Cerebellar cortex (tissue), 1 donor: ENCODE data around the gene WNT6.

Source experiments
- DNase-seq: peaks from one replicate; pipeline ENCODE4 v3.0.0-alpha.2; 2015; ENCODE audit warnings: low spot score

The WNT6 gene

DNA sequence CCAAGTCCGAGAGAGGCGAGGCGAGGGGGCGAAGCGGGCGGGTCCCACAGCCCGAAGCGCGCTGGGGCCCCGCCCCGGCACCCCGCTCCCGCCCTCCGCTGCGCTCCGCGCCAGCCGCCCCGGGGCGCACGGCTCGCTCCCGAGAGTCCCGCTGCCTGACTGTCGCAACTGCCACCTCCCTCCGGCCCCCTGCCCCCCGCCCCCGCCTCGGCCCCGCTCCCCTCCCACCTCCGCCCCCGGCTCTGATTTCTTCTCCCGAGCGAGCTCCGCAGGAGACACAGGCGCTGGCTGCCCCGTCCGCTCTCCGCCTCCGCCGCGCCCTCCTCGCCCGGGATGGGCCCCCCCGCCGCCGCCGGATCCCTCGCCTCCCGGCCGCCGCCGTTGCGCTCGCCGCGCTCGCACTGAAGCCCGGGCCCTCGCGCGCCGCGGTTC lies at the start of gene WNT6:
TSS of gene WNT6 (plus strand) at position 250 of the 432 bp plus-strand sequence. CDS start 233 bp downstream, outside the sequence.
- DNase-seq = no peak

DNA sequence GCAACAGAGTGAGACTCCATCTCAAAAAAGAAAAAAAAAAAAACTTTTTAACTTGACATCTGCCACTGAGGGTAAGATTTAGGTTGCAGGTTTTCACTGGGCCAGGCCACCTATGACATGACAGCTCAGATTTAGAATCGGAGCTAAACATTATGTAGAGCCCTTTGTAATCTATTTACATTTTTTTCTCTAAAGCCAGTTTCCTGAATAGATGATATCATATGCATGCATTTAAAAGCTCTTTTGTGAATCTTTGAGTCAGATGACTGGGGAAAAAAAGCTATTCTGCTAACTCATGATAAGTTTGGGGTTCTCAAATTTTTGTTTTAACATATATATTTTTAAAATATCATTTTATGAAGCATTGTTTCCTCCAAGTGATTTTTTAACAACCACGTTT lies 49.3 kb upstream of the WNT6 start:
- no peak for DNase-seq

DNA sequence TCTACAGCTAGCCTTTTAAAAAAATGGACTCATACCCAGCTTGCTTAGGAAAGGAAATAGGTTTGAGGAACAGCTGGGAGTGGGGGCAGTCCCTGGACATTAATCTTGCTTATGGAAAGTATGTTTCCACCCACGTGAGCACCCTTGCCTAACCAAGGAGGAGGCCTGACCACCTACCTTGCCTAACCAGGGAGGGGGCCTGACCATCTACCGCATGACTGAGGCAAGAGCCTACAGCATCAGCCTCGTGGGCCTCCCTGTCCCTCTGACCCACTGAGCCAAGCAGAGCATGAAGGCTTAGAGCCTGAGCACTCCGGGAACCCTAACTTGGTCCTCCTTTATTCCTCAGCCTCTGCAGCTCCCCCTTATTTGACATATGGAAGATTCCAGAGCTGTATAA lies 48.2 kb upstream of the WNT6 start:
- no peak for DNase-seq

DNA sequence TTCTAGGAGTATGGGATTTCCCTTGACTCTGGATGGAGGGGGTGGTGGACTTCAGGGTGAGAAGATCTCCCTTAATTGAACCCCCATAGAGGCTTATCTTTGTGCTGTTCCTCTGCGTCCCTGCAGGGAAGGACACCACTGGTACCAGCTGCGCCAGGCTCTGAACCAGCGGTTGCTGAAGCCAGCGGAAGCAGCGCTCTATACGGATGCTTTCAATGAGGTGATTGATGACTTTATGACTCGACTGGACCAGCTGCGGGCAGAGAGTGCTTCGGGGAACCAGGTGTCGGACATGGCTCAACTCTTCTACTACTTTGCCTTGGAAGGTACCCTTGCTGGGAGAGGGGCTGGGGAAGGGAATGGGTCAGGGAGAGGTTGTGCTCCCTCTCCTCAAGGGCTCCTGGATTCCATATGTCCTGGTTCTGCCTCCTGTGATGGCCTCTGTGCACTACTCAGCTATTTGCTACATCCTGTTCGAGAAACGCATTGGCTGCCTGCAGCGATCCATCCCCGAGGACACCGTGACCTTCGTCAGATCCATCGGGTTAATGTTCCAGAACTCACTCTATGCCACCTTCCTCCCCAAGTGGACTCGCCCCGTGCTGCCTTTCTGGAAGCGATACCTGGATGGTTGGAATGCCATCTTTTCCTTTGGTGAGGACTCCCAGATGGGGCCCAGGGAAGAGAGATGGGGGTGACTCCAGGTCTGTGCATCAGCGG lies 47.3 kb upstream of the WNT6 start:
- DNase-seq = no peak

DNA sequence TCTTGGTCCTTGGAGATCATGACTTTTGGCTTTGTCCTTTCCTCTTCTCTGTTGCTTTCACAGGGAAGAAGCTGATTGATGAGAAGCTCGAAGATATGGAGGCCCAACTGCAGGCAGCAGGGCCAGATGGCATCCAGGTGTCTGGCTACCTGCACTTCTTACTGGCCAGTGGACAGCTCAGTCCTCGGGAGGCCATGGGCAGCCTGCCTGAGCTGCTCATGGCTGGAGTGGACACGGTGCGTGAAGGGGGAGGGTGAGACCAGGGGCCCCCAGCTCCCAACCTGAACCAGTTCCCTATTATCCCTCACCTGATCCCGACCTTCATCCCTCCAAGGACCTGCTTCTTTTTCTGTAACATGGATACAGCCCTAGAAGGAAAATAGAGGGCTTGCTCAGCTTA lies 46.7 kb upstream of the WNT6 start:
- DNase-seq = no peak

DNA sequence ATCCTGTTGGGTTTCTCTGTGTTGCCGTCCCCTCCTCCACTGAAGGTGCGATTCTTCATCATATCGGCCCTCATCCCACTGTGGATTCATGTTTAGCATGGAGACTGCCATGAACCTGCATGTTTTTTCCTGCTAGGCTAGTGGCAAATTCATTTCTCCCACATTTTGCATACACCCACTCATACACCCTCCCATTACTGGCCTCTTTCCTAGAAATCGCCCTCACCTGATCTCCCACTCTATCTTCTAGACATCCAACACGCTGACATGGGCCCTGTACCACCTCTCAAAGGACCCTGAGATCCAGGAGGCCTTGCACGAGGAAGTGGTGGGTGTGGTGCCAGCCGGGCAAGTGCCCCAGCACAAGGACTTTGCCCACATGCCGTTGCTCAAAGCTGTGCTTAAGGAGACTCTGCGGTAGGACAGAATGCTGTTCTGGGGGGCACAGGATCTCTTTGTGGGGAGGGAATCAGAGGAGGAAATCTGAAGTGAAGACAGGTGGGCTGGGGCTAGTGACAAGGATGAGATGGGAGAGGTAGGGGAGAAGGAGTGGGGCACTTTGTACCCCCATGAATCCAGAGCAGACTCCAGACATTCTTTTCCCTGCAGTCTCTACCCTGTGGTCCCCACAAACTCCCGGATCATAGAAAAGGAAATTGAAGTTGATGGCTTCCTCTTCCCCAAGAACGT lies 45.7 kb upstream of the WNT6 start:
- DNase-seq = no peak

DNA sequence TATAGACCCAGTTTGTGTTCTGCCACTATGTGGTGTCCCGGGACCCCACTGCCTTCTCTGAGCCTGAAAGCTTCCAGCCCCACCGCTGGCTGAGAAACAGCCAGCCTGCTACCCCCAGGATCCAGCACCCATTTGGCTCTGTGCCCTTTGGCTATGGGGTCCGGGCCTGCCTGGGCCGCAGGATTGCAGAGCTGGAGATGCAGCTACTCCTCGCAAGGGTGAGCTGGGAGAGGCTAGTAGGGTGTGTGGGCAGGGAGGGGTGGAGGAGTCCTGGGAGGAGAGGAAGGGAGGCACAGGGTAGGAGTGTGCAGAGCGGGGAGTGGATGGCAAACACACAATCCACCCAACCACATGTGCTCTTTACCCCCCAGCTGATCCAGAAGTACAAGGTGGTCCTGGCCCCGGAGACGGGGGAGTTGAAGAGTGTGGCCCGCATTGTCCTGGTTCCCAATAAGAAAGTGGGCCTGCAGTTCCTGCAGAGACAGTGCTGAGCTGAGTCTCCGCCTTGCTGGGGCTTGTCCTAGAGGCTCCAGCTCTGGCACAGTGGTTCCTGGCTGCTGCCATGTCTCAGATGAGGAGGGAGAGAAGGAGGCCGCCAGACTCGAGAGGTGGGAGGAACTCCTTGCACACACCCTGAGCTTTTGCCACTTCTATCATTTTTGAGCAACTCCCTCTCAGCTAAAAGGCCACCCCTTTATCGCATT lies 44.9 kb upstream of the WNT6 start:
- no peak for DNase-seq

DNA sequence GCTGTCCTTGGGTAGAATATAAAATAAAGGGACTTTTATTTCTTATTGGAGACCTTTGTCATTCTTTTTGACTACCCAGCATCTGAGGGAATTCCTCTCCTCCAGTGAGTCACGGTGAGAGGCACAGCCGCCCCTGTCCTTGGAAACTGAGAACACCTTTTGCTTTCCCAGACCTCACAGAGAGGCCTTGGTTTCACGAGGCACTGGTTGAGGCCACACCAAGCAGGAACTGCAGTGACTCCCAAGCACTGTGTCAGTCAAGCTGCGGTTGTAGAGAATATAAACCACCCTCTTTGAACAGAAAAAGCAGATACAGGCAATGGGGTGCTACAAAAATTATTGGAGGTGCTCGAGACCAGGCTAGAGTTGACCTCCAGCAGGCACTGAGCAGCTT lies 44.4 kb upstream of the WNT6 start:
- DNase-seq = no peak

DNA sequence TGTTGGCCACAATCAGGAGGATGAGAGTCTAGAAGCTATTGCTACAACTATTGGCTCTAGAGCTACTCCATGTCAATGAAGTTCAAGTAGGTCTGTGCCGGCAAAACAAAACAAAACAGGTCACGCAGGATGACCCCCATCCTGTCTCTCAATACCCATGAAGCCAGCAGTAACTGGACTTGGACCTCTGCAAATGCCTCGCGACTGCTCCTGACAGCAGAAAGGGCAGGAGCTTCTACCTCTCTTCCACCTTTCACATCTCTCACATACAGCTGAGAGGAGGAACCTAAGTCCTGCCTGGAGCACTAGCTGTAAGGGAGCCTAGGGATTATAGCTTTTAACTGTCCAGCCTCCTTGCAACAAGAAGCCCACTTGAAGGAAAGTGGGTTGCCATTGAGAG lies 44.0 kb upstream of the WNT6 start:
- DNase-seq = no peak

DNA sequence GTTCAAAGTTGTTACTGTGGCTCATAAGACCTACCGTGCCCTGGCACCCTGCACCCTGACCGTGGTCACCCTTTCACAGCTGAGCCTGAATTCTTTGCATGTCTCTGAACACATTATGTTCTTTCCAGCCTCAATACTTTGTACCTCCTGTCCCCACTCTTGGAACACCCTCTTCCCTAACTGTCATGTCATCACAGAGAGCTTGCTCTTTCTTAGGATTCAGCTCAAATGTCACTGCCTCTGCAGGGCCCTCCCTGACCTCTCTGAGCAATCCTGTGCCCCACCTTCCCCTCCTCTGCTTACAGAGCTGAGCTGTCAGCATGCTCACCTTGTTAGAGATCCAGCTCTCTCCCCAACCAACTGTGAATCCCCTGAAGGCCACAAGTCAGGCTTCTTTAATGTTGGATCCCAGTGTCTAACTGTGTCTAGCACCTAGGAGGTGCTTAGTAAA lies 43.0 kb upstream of the WNT6 start:
- no peak for DNase-seq

DNA sequence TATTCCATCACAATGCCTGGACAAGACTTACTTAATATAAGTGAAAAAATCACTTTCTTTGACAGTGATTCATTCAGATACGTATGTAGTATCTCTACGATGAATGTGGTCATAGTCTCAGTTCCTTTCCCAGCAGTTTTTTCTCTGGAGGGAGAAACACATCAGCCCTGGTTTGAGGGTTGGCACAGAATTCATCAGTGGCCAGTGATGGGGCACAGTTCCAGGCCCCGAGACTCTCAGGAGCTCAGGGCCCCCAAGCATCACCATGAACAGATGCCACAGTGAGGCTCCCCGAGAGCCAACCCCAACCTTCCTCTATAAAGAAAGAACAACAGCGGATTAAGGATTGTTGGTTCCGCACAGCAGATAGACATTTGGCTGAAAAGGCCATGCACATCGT lies 40.5 kb upstream of the WNT6 start:
- no peak for DNase-seq

DNA sequence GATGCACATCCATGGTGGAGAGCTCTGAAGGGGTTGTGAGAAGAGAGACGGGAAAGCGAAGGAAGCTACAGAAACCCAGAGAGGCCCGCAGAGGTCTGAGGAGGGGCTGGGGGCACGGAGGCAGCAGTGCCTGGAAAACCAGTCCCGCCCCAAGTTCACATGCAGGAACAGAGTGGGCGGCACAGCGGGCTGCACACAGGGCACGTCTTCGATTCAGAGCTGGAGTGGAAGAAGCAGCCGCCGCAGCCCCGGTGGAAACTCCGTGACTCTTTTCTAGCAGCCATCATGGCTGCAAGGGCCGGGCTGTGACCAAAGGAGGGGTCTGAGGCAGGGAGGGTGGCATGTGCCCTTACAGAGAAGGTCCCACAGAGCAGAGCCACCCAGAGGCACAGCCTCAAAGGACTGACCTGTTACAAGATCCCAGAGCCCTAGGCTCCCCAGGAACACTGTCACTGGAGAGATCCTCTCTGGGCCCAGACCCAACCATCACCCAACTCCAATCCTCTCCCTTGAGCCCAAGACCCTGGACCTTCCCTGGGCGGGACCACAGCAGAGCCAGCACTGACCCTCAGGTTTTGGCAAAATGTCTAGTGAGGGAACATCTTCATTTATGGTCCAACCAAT lies 38.7 kb upstream of the WNT6 start:
- no peak for DNase-seq

DNA sequence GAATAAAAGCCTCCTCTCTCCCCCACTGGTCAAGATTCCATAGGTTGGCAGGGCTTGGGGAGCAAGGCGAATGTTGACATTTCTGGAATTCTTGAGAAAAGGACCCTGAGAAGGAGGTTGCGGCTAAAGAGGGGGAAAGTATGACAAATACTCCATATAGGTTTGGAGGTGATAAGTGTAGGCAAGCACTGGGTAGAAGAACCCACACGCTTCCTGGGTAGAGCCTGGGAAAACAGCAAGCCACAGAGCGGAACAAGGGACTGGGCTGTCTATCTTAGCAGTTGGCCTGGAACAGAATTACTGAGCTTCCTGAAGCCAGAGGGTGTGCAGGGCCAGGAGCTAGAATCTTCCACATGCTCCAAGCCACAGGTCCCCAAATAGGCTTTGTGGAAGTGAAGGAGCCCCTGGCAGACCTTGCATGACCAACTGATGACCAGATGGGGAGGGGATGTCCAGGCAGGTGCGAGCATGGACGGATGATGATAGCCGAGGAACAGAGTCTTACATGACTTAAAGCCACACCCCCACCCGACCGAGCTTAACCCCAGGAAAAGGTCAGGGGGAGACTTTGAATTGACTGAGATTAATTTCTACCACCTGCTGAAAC lies 37.9 kb upstream of the WNT6 start:
- DNase-seq = no peak

DNA sequence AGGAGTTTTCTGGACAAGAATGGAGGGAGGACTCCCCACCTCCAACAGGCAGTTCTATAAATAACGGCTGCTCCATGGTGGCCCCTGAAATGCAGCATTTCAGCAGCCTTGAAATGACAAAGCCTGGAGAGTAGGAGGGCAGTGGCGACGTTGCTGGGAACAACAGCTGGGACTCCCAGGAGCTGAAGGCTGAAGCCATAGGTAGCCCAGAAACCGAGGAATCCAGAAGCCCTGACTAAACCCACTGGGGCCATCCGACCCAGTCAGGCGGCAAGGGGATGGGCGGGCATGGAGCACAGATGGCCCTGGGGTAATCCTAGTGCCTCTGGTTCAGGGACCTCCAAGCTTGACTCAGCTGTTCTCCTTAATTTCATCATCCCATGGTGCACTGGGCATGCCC lies 37.0 kb upstream of the WNT6 start:
- no peak for DNase-seq

DNA sequence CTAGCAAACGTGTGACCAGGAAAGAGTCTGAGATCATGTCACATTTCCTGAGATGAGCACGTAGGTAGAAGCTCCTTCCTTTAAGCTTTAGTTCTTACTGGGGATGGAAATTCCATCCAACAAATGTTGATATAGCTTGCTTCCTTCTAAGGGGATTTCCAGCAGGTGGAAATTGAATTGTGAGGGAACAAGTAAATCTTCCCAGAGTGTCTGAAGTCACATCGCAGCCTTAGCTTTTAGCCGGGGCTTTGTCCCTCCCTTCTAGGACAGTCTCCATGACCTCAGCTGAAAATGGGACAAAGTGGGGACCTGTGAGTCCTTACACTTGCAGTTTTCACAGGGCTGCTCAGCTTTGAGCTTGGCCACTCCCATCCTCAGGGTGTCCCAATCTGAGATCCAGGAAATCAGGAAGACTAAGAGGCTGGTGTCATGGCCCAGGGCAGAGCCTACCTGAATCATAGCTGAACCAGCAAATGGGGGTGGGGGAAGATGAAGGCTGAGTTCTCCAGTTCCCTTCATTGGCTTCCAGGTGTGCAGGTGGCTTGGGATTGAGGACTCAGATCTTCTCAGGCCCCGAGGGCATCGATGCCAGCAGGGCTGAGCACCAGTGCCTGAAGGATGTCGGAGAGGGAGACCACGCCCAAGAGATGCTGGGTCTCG lies 36.3 kb upstream of the WNT6 start:
- DNase-seq = no peak

DNA sequence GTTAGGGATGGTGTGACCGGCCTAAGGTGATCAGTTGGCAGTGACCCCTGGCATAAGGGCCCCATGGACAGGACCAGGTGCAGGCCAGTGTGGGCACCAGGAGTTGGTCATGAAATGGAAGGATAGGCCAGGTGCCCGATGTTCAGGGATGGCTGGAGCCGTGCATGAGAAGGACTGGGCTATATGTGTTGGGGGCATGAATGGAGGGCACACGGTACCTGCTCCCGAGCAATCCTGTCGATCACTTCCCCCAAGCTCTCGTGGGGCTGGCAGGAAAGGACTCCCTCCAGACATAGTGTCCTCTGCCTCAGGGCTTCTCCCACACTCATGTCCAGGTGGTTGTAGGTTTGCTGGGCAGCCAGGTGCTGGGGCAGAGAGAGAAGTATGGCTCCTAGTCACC lies 35.6 kb upstream of the WNT6 start:
- no peak for DNase-seq

DNA sequence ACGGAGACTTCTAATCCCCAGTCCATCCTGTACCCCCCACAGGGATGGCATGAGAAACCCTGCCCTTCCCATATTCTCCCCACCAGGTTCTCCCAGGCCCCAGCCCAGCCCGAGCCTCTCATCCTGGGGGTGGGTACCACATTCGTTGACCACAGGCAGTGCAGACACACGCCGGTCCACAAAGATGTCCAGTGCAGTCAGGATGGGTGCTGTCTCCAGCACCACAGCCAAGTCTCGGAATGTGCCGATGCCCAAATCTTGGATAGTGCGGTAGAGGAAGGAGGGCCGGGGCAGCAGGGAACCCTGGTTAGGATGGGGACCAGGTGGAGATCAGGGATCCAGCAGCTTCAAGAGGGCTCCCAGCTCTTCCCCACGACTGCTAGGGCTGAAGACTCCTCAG lies 32.8 kb upstream of the WNT6 start:
- DNase-seq = no peak

DNA sequence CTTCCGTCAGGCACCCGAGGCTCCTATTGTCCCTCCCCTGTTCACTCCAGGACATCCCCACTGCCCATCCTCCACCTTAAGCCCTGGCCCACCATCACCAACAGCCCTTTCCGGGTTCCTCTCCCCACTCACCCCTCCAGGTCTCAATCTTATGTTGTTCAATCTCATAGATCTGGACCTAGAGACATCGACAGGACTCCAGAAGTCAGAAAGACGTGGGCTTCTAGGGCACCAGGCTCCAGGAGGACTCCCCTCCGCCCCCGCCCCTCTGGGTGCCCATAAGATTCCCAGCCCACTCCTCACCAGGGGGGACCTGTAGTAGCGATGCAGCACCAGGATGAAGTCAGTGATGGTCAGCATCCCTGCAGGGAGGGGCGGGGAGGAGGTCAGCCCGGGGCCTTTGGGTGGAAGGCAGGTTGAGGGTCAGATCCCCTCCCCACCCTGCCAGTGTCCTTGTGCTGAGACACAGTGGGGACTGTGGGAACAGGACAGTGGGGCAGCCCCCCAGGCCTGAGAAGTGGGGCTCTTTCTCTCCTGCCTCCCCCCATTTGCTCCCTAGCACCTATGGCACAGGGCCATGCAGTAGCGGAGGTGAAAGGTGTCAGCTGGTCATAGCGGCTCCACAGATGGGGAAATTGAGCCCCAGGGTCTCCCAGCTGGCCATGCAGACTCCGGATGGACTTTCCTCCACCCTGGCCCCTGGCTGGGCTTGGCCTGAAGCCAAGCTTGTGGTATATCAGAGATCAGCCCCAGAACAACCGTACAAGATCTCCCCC lies 31.7 kb upstream of the WNT6 start:
- DNase-seq = no peak

DNA sequence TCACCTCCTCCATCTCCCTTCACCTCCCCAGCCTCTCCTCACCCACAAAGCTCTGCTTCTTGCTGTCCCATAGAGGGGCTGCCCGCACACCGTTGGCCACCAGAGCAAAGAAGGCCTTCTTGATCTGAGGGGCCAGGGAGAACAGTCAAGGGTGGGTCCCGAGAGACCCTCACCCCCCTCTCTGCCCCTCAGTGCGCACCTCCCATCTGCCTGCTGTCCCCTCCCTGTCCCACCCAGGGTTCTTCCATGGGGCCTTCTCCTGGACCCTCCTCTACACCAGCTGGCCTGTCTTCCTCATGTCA lies 31.2 kb upstream of the WNT6 start:
- no peak for DNase-seq

DNA sequence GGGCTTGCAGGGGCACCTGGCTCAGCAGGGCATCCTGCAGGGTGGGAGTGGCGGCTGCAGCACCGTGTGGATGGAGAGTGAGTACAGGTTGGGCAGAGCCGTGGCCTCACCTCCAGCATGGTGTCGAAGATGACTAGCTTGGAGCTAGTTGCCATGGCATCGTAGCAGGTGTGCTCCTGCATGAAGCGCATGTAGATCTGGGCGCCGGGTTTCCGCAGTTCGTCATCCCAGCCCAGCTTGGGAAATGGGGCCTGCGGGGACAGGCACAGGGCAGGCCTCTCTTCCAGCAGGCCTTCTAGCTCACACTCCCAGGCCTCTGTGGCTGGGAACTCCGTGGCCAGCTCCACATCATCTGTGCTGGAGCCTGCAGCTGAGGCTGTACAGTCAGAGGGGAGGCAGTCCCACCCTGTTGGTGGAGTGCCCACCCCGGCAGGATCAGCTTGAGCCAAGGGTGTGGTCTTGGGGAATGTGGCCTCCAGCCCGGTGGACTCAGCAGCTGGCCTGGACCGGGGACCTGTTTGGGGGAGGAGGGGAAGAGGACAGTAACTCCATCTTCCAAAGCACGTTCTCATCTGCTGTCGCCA lies 29.6 kb upstream of the WNT6 start:
- no peak for DNase-seq
